ENCODE data around the gene PLEKHA7. TPM values are rescaled to one million over a fixed set of nuclear protein-coding genes. Genes with fewer than 3 reads are reported as not detected.

The PLEKHA7 gene
- total RNA-seq, 1 donor from 2014 or later, result 45.9 TPM

DNA sequence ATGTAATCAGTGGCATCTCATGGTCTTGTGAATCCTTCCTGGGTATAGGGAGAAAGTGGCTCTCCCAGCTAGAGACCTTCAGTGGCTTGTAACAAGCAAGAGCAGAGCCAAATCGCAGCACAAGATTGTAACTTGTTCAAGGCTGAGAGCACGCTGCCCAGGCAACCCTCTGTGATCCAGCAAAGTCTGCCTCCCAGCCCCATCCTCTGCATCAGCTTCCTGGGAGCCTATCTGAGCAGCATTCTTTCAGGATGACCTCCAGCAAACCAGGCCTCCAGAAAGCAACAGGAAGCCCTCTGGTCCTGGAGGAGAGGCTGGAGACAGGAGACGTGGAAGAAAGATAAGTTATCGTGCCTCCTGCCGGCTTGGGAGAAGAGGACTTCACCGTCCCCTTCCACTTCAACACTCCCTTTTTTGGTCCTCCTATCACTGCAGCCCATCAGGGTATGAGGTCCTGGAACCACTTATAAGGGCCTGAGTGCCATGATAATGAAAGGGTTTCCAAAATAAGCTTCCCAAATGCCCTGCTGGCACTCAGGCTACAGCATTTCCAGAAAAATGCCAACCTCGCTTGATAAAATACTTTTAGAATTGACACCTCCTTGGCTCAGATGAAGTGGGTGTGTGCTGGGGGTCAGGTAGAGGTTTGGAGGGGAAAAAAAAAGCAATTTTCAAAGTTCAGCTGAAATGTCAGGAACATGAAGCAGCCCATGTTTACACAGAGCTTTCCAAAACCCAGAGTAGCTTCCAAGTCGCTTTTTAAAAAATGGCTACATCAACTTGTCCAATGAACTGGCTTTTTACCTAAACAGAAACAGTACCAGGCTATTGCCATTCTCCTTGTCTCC is 80.2 kb downstream of the PLEKHA7 start:
- no peak for TF ChIP-seq POLR2AphosphoS5 (IDR thresholded peaks at IDR 0.05; ENCODE audit: insufficient read depth in 1 of 2, low read depth in 1 of 2)
- TF ChIP-seq, protein P1, sequence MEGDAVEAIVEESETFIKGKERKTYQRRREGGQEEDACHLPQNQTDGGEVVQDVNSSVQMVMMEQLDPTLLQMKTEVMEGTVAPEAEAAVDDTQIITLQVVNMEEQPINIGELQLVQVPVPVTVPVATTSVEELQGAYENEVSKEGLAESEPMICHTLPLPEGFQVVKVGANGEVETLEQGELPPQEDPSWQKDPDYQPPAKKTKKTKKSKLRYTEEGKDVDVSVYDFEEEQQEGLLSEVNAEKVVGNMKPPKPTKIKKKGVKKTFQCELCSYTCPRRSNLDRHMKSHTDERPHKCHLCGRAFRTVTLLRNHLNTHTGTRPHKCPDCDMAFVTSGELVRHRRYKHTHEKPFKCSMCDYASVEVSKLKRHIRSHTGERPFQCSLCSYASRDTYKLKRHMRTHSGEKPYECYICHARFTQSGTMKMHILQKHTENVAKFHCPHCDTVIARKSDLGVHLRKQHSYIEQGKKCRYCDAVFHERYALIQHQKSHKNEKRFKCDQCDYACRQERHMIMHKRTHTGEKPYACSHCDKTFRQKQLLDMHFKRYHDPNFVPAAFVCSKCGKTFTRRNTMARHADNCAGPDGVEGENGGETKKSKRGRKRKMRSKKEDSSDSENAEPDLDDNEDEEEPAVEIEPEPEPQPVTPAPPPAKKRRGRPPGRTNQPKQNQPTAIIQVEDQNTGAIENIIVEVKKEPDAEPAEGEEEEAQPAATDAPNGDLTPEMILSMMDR (IDR thresholded peaks at IDR 0.05), result no peak
- no peak for TF ChIP-seq POLR2A (IDR thresholded peaks at IDR 0.05)
- H3K9me3 ChIP-seq, result no peaks in the 10 kb centered on the region

DNA sequence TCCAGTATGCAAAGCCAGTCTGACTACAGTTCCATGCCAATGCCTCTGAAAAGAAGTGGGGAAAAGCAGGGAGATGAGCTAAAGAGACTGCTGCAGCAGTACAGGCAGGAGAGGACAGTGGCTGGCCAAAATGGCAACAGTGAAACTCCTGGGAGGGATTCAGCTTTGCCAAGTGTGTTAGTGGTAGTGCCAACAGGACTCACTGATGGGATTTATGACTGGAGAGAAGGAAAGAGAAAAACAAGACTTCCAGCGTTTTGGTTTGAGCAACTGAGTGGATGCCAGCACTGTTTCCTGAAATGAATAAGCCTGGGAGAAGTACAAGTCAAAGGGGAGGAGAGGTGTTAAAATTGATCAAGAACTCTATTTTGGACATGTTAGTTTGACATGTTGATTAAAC is 80.9 kb downstream of the PLEKHA7 start:
- H3K36me3 ChIP-seq, result no peaks in the 10 kb centered on the region
- TF ChIP-seq POLR2A (IDR thresholded peaks at IDR 0.05), result no peak
- TF ChIP-seq, protein P1 (IDR thresholded peaks at IDR 0.05), result no peak
- TF ChIP-seq POLR2AphosphoS5 (IDR thresholded peaks at IDR 0.05; ENCODE audit: insufficient read depth in 1 of 2, low read depth in 1 of 2), result no peak
- H3K27ac ChIP-seq, result no peak overlapping the region
- no peaks in the 10 kb centered on the region for H3K4me1 ChIP-seq
- no peak for DNase-seq (ENCODE audit: extremely low spot score in 2 of 2)
- no peaks in the 10 kb centered on the region for H3K27me3 ChIP-seq
- no peaks in the 10 kb centered on the region for H3K9me3 ChIP-seq
- intact Hi-C loops (cut with DNase I), result no loop called here
- no peak overlapping the region for H3K4me3 ChIP-seq

More for the DNA sequence above, 80.2 kb downstream of the PLEKHA7 start:
- Histone ChIP-seq H3K27me3 (no peaks in the 10 kb centered on the region), H3K4me3 (no peak overlapping the region), H3K4me1 (no peaks in the 10 kb centered on the region), H3K27ac (no peak overlapping the region), H3K36me3 (no peaks in the 10 kb centered on the region)
- DNase-seq (ENCODE audit: extremely low spot score in 2 of 2), result no peak
- intact Hi-C loops (cut with DNase I), result no loop called here

DNA sequence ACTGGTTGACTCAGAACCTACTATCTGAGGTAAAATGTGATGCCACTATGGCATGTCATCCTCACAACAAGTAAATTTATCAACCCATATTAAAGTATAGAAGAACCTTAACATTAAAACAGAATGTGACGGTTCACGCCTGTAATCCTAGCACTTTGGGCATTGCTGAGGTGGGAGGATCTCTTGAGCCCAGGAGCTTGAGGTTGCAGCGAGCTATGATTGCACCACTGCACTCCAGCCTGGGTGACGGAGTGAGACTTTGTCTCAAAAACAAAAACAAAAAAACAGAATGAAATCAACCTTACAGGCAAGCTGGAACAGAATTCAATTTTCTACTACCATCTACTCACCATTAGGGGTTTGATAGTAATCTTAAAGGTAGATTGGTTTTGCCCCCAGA is 86.2 kb downstream of the PLEKHA7 start:
- H3K4me3 ChIP-seq, result no peak overlapping the region
- H3K9me3 ChIP-seq, result no peaks in the 10 kb centered on the region
- H3K36me3 ChIP-seq, result no peaks in the 10 kb centered on the region
- TF ChIP-seq POLR2A (IDR thresholded peaks at IDR 0.05), result no peak
- no peak for TF ChIP-seq POLR2AphosphoS5 (IDR thresholded peaks at IDR 0.05; ENCODE audit: insufficient read depth in 1 of 2, low read depth in 1 of 2)
- TF ChIP-seq, protein P1 (IDR thresholded peaks at IDR 0.05), result no peak
- no peaks in the 10 kb centered on the region for H3K27me3 ChIP-seq
- H3K4me1 ChIP-seq, result peaks cover 22% of the 10 kb centered on the region
- intact Hi-C loops (cut with DNase I), result no loop called here
- no peak for DNase-seq (ENCODE audit: extremely low spot score in 2 of 2)
- no peak overlapping the region for H3K27ac ChIP-seq

DNA sequence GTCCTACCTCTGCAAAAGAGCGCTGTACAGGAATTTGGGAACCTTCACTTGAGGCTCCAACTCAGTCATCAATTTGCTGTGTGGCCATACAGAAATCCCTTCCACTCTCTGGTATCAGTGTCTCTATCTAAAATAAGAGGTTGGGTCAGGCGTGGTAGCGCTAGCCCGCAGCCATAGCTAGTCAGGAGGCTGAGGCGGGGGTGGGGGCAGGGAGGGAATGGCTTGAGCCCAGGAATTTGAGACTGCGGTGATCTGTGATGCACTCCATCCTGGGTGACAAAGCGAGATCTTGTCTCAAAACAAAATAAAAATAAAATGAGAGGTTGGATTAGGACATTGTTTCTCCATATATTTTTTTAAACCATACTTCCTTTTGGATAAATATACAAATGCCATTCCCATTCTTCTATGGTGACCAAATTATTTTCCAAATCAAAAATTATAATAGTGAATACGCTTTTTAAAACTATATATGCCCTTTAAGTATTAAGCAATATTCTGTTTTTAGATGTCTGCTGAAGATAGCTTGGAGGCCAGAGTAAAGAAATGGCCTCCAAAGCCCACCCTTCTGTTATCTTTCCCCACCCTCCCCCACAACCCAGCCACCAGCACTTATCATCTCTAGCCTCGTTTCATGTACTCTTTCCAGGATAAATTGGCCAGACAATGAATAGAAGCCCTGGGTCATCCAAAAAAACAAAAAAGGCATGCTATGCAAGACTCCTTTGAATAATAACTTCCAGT is 87.2 kb downstream of the PLEKHA7 start:
- no peak for TF ChIP-seq POLR2A (IDR thresholded peaks at IDR 0.05)
- TF ChIP-seq POLR2AphosphoS5 (IDR thresholded peaks at IDR 0.05; ENCODE audit: insufficient read depth in 1 of 2, low read depth in 1 of 2), result no peak
- TF ChIP-seq, protein P1 (IDR thresholded peaks at IDR 0.05), result no peak
- intact Hi-C loops (cut with DNase I), result no loop called here
- Histone ChIP-seq H3K36me3 (no peaks in the 10 kb centered on the region), H3K27me3 (no peaks in the 10 kb centered on the region), H3K27ac (no peak overlapping the region), H3K4me3 (no peak overlapping the region), H3K9me3 (no peaks in the 10 kb centered on the region), H3K4me1 (peaks cover 22% of the 10 kb centered on the region)
- DNase-seq (ENCODE audit: extremely low spot score in 2 of 2), result no peak

All from vagina (tissue), 2 donors.